Activated CD4-positive, alpha-beta memory T cell treated with anti-CD3 and anti-CD28 coated beads for 36 hours (primary cell): ENCODE results near the gene NOD2. TPM values are rescaled to one million over a fixed set of nuclear protein-coding genes. Genes with fewer than 3 reads are reported as not detected.

Source experiments
- CTCF ChIA-PET: fragments of 350-600 bp; sonication (Branson Sonifier 250); formaldehyde crosslinking; loops from one replicate; lab custom pipeline; 2021; ENCODE audit warnings: antibody characterized with exemption, inconsistent platforms; lab: Charles Lee
- POLR2A ChIA-PET: fragments of 350-600 bp; sonication (Branson Sonifier 250); formaldehyde crosslinking; loops from one replicate; lab custom pipeline; 2021; ENCODE audit warnings: antibody characterized with exemption; lab: Charles Lee
- DNase-seq: peaks from one replicate; pipeline ENCODE4 v3.0.0-alpha.2; 2020
- H3K27ac Mint-ChIP-seq: one replicate; pipeline ENCODE4 v1.8.0; 2021; ENCODE audit warnings: mixed read lengths
- H3K27me3 Mint-ChIP-seq: one replicate; pipeline ENCODE4 v1.8.0; 2021; ENCODE audit warnings: mixed read lengths
- H3K36me3 Mint-ChIP-seq: one replicate; pipeline ENCODE4 v1.8.0; 2021; ENCODE audit warnings: mixed read lengths
- H3K4me1 Mint-ChIP-seq: one replicate; pipeline ENCODE4 v1.8.0; 2021; ENCODE audit warnings: low read depth, mixed read lengths
- H3K4me3 Mint-ChIP-seq: one replicate; pipeline ENCODE4 v1.8.0; 2021; ENCODE audit warnings: mild to moderate bottlenecking, mixed read lengths
- H3K9me3 Mint-ChIP-seq: one replicate; pipeline ENCODE4 v1.8.0; 2021; ENCODE audit warnings: mixed read lengths
- intact Hi-C: fragments of 100-400 bp; cut with micrococcal nuclease; formaldehyde crosslinking; loops from one replicate; pipeline ENCODE4 v1.15.1; 2023
- total RNA-seq, 2 experiments: library from RNA; stranded (reverse); gene quantifications; one replicate each; pipeline ENCODE4 v1.2.3, GENCODE V29; 2021

The NOD2 gene
- total RNA-seq, 2 experiments from 2014 or later, result 17.9 to 18.7 TPM

DNA sequence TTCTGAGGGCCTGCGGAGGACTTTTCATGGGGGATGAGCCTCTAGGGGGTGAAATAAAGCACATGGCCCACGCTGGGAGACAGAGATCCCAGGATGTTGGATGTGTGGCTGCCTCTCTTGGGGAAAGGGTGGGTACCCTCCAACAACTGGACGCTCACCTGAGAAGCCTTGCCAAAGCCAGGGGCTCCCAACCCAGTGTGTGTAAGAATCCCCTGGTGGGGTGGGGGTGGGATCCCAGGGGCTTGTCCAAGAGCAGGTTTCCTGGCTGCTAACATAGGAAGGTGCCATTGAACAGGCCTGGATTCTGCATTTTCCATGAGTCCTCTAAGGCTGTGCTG is 12.9 kb upstream of the NOD2 start:
- intact Hi-C loops, result loop anchor here (5.0 kb wide), 3 partner anchors 343 to 528 kb away; partner anchors contain the start of gene TENT4B
- no peak for DNase-seq
- peak overlapping the region; percentile 91 for H3K27ac Mint-ChIP-seq
- H3K4me1 Mint-ChIP-seq, result peaks cover 82% of the 10 kb centered on the region
- H3K27me3 Mint-ChIP-seq, result no peaks in the 10 kb centered on the region
- ChIA-PET CTCF (interaction anchor here (0.9 to 20.1 kb wide), 8 partner anchors 9 to 325 kb away, joined by 3 to 430 read pairs (median 13); no protein-coding TSS in a partner anchor), POLR2A (interaction anchor here (1.1 to 9.6 kb wide), 6 partner anchors 11 to 85 kb away, joined by 4 to 123 read pairs (median 8); partner anchors contain the start of genes CYLD and NOD2)
- H3K4me3 Mint-ChIP-seq, result peak overlapping the region; percentile 89
- H3K9me3 Mint-ChIP-seq, result no peaks in the 10 kb centered on the region
- peaks cover 41% of the 10 kb centered on the region for H3K36me3 Mint-ChIP-seq

- intact Hi-C loops, result loop anchor here (1.0 to 5.0 kb wide), 5 partner anchors 17 to 529 kb away; partner anchors contain the start of gene TENT4B
- Mint-ChIP-seq H3K9me3 (no peaks in the 10 kb centered on the region), H3K27me3 (no peaks in the 10 kb centered on the region), H3K4me1 (peaks cover 85% of the 10 kb centered on the region), H3K27ac (peak within 1 kb of the TSS; percentile 91), H3K4me3 (peak within 1 kb of the TSS; percentile 89), H3K36me3 (peaks cover 34% of the 10 kb centered on the region)
- CTCF ChIA-PET, result interaction anchor here (0.7 to 20.1 kb wide), 10 partner anchors 10 to 804 kb away, joined by 3 to 430 read pairs (median 8); no protein-coding TSS in a partner anchor
- POLR2A ChIA-PET, result interaction anchor here (0.8 to 9.6 kb wide), 10 partner anchors 11 to 84 kb away, joined by 3 to 123 read pairs (median 4); partner anchors contain the start of genes CYLD and NOD2
- peak; percentile 79 for DNase-seq
These were observed 12.2 kb upstream of the NOD2 start, which contains the start of gene SNX20 for GRCh38 chr16:50681021-50681885. TSS of gene SNX20 (minus strand) at chr16:50681312. CDS start at chr16:50677526, 3,786 bp downstream.

DNA sequence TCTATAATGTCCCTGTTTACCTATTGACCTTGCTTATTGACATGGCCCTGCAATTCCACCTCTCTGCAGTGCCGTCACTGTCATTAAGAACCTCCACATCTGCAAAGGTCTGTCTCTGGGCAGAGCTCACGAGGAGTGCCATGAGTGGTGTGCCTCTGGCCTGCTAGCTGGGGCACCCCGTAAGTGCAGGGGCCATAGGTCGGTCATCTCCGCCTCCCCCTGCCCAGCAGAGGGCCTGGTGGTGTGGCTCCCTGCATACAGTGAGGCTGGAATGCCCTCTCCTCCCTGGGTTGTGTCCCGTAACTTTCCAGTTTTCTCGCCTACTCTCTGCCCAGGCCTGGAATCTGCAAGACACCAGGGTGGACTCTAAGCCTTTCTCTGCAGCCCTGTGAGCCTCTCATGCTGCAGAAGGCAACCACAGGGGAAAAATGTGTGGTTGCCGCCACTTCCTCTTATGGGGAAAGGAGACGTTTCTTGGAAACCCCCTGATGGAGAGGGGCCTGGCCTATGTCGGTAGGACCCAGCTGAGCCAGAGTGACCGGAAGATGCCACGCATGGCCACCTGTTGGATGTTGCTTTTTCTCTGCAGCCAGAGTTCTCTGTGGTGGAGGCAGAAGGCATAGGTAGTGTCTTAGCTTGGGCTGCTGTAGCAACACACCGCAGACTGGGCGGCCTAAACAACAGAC is 9.6 kb upstream of the NOD2 start:
- H3K36me3 Mint-ChIP-seq, result peaks cover 12% of the 10 kb centered on the region
- no peaks in the 10 kb centered on the region for H3K9me3 Mint-ChIP-seq
- DNase-seq, result peak; percentile 82
- ChIA-PET POLR2A (interaction anchor here (0.8 to 9.6 kb wide), 5 partner anchors 13 to 61 kb away, joined by 6 to 123 read pairs (median 16); partner anchors contain the start of genes CYLD and NOD2), CTCF (interaction anchor here (1.1 to 4.5 kb wide), 10 partner anchors 9 to 123 kb away, joined by 3 to 20 read pairs (median 8); no protein-coding TSS in a partner anchor)
- no peaks in the 10 kb centered on the region for H3K27me3 Mint-ChIP-seq
- peak overlapping the region; percentile 43 for H3K4me3 Mint-ChIP-seq
- H3K4me1 Mint-ChIP-seq, result peaks cover 67% of the 10 kb centered on the region
- intact Hi-C loops, result loop anchor here (1.0 to 5.0 kb wide), 5 partner anchors 12 to 532 kb away; partner anchors contain the start of gene TENT4B
- H3K27ac Mint-ChIP-seq, result peak overlapping the region; percentile 90

GRCh38 chr16:50684823-50685461 is 8.5 kb upstream of the NOD2 start:
- DNase-seq, result peak; percentile 72
- peak overlapping the region; percentile 90 for H3K27ac Mint-ChIP-seq
- CTCF ChIA-PET, result interaction anchor here (0.8 to 4.5 kb wide), 13 partner anchors 10 to 122 kb away, joined by 3 to 20 read pairs (median 6); no protein-coding TSS in a partner anchor

DNA sequence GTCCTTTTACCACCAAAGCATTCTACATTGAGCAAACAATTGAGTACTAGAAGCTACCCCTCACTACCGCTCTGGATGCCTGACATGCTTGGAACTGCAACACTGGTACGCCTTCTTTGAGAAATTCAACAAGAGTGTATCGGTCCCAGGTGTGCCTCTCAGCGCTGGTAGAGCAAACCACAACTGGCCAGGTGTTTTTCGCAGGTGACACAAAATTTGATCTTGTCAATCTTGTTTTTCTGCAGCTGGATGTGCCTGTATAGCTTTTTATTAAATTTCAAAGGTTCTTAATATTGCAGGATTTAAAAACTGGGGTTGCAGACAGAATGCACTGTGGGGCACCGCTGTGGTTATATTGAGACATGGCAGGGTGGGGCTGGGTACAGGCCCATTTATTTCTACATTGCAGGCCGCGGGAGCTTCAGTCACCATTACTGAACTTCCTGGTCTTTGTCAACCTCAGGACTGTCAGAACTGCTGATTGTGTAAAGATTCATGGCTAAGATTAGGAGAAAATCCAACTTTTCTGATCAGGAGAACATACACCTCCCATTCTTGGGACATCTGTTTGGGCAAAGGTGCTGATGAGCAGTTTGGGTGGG is 7.8 kb upstream of the NOD2 start:
- no peaks in the 10 kb centered on the region for H3K9me3 Mint-ChIP-seq
- no peak overlapping the region for H3K4me3 Mint-ChIP-seq
- H3K27me3 Mint-ChIP-seq, result no peaks in the 10 kb centered on the region
- peak overlapping the region; percentile 90 for H3K27ac Mint-ChIP-seq
- ChIA-PET POLR2A (interaction anchor here (0.5 to 9.6 kb wide), 7 partner anchors 12 to 93 kb away, joined by 3 to 123 read pairs (median 8); partner anchors contain the start of genes CYLD and NOD2), CTCF (interaction anchor here (0.8 to 4.5 kb wide), 11 partner anchors 9 to 121 kb away, joined by 3 to 20 read pairs (median 7); no protein-coding TSS in a partner anchor)
- no peaks in the 10 kb centered on the region for H3K36me3 Mint-ChIP-seq
- intact Hi-C loops, result no loop called here
- no peak for DNase-seq
- peaks cover 64% of the 10 kb centered on the region for H3K4me1 Mint-ChIP-seq

More at GRCh38 chr16:50684823-50685461, 8.5 kb upstream of the NOD2 start:
- no peaks in the 10 kb centered on the region for H3K9me3 Mint-ChIP-seq
- H3K27me3 Mint-ChIP-seq, result no peaks in the 10 kb centered on the region
- intact Hi-C loops, result loop anchor here (1.0 to 5.0 kb wide), 5 partner anchors 11 to 533 kb away; partner anchors contain the start of gene TENT4B
- POLR2A ChIA-PET, result interaction anchor here (0.5 to 9.6 kb wide), 7 partner anchors 12 to 94 kb away, joined by 3 to 123 read pairs (median 8); partner anchors contain the start of genes CYLD and NOD2
- peak overlapping the region; percentile 43 for H3K4me3 Mint-ChIP-seq
- H3K4me1 Mint-ChIP-seq, result peaks cover 66% of the 10 kb centered on the region
- peaks cover 3% of the 10 kb centered on the region for H3K36me3 Mint-ChIP-seq

- intact Hi-C loops, result no loop called here
- CTCF ChIA-PET, result interaction anchor here (0.9 to 2.2 kb wide), 3 partner anchors 9 to 58 kb away, joined by 3 to 5 read pairs (median 3); no protein-coding TSS in a partner anchor
These were observed 5.3 kb upstream of the NOD2 start for GRCh38 chr16:50688083-50688482.

DNA sequence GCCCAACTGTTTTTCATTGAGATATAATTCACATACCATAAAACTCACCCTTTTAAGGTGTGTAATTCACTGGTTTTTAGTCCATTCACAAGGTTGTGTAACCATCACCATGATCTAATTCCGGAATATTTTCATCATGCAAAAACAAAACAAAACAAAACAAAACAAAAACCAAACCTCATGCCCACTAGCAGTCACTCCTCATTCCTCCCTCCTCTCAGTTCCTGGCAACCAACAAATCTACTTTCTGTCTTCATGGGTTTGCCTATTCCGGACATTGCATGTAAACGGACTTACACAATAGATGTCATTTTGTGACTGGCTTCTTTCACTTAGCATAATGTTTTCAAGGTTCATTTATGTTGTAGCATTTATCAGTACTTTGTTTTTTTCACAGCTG is 4.5 kb upstream of the NOD2 start:
- POLR2A ChIA-PET, result interaction anchor here (0.9 kb wide), 1 partner anchor 20 kb away, joined by 3 read pairs; no protein-coding TSS in a partner anchor
- peaks cover 52% of the 10 kb centered on the region for H3K4me1 Mint-ChIP-seq
- DNase-seq, result no peak
- peaks cover under 1% of the 10 kb centered on the region for H3K36me3 Mint-ChIP-seq
- H3K4me3 Mint-ChIP-seq, result no peak overlapping the region
- intact Hi-C loops, result no loop called here
- no peaks in the 10 kb centered on the region for H3K9me3 Mint-ChIP-seq
- CTCF ChIA-PET, result no interaction called here
- no peaks in the 10 kb centered on the region for H3K27me3 Mint-ChIP-seq
- no peak overlapping the region for H3K27ac Mint-ChIP-seq

More at GRCh38 chr16:50688083-50688482, 5.3 kb upstream of the NOD2 start:
- H3K27ac Mint-ChIP-seq, result peak overlapping the region; percentile 23
- no peaks in the 10 kb centered on the region for H3K27me3 Mint-ChIP-seq
- no peak overlapping the region for H3K4me3 Mint-ChIP-seq
- POLR2A ChIA-PET, result no interaction called here
- H3K4me1 Mint-ChIP-seq, result peaks cover 57% of the 10 kb centered on the region
- H3K9me3 Mint-ChIP-seq, result no peaks in the 10 kb centered on the region
- H3K36me3 Mint-ChIP-seq, result no peaks in the 10 kb centered on the region
- no peak for DNase-seq

DNA sequence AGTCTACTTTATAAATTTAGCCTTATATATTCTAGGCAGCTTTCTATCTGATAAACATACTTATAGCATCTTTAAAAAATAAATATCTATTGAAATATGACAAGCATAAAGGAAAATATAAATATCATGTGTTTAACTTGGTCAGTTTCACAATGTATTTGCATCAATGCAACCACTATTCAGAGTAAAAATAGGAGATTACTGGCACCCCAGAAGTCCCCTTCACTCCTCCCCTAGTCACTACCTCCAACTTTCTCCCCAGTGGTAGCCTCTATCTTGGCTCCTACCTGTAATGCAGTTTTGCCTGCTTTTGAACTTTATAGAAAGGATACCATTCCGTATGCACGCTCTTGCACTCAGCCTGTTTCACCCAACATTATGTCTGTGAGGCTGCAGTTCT is 3.2 kb upstream of the NOD2 start:
- Mint-ChIP-seq H3K4me3 (no peak overlapping the region), H3K36me3 (peaks cover 11% of the 10 kb centered on the region), H3K9me3 (no peaks in the 10 kb centered on the region), H3K27ac (no peak overlapping the region), H3K27me3 (no peaks in the 10 kb centered on the region), H3K4me1 (peaks cover 52% of the 10 kb centered on the region)
- intact Hi-C loops, result no loop called here
- CTCF ChIA-PET, result interaction anchor here (1.2 kb wide), 1 partner anchor 12 kb away, joined by 3 read pairs; no protein-coding TSS in a partner anchor
- no peak for DNase-seq
- POLR2A ChIA-PET, result no interaction called here

GRCh38 chr16:50692644-50692998 is 785 bp upstream of the NOD2 start:
- peak overlapping the region; percentile 66 for H3K4me3 Mint-ChIP-seq
- intact Hi-C loops, result no loop called here
- no peak for DNase-seq
- peak overlapping the region; percentile 43 for H3K27ac Mint-ChIP-seq
- ChIA-PET POLR2A (no interaction called here), CTCF (no interaction called here)
- H3K27me3 Mint-ChIP-seq, result no peaks in the 10 kb centered on the region
- peaks cover 60% of the 10 kb centered on the region for H3K4me1 Mint-ChIP-seq
- H3K9me3 Mint-ChIP-seq, result no peaks in the 10 kb centered on the region
- H3K36me3 Mint-ChIP-seq, result peaks cover 14% of the 10 kb centered on the region

DNA sequence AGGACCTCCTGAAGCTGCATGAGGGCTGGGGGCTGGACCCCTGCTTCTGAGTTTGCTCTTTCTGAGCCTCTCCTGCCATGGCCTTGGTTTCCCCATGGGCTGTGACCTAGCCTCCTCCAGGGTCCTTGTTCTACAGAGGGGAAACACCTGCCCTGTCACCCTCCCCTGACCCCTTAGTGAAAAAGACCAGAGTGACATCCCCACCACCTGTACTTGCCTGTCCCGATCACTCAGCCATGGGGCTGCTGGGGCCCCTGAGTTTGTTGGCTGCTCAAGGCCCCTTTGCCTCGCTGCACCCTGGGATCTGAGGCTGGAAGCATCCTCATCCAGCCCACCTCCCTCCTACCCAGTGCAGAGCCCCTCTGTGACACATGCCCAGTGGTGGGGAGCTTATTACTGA is 800 bp downstream of the NOD2 start:
- peak overlapping the region; percentile 87 for H3K4me3 Mint-ChIP-seq
- CTCF ChIA-PET, result interaction anchor here (0.9 to 3.9 kb wide), 8 partner anchors 10 to 112 kb away, joined by 3 to 14 read pairs (median 5); partner anchors contain the start of gene SNX20

More for the DNA sequence above, 800 bp downstream of the NOD2 start:
- peaks cover 70% of the 10 kb centered on the region for H3K4me1 Mint-ChIP-seq
- intact Hi-C loops, result no loop called here
- no peak for DNase-seq
- no peaks in the 10 kb centered on the region for H3K9me3 Mint-ChIP-seq
- peaks cover 16% of the 10 kb centered on the region for H3K36me3 Mint-ChIP-seq
- no peaks in the 10 kb centered on the region for H3K27me3 Mint-ChIP-seq
- H3K27ac Mint-ChIP-seq, result peak overlapping the region; percentile 81
- POLR2A ChIA-PET, result interaction anchor here (1.4 to 7.9 kb wide), 4 partner anchors 12 to 53 kb away, joined by 3 to 123 read pairs (median 6); partner anchors contain the start of genes CYLD and SNX20
